Keratinocyte (primary cell): ENCODE data around the gene FCHSD1. TPM values are rescaled to one million over a fixed set of nuclear protein-coding genes. Genes with fewer than 3 reads are reported as not detected.

ENCODE experiments used
- DNase-seq: peaks from one replicate; pipeline ENCODE4 v3.0.0-alpha.2; 2011; ENCODE audit warnings: low read depth, missing footprints, low spot score
- FAIRE-seq: peaks from 2 replicates; lab custom pipeline; 2011; peaks lifted over from hg19 to GRCh38; lab: Jason Lieb, UNC
- H2AFZ ChIP-seq: 2 replicates; pipeline ENCODE4 v1.6.0; 2012; ENCODE audit warnings: low read length, control low read depth, inconsistent platforms; ENCODE audit not compliant: control insufficient read depth
- H3K27ac ChIP-seq: 2 replicates; pipeline ENCODE4 v1.5.1; 2011; ENCODE audit warnings: low read length; ENCODE audit not compliant: control insufficient read depth, insufficient read depth
- H3K27me3 ChIP-seq: 3 replicates; pipeline ENCODE4 v1.6.0; 2011; ENCODE audit warnings: low read length; ENCODE audit not compliant: control insufficient read depth, insufficient read depth; ENCODE audit errors: extremely low read depth
- H3K36me3 ChIP-seq, 2 experiments: 2 replicates in 1 of 2; 3 replicates in 1 of 2; pipeline ENCODE4 v1.5.1; 2011; ENCODE audit warnings: low read length in 2 of 2, mild to moderate bottlenecking in 1 of 2; ENCODE audit not compliant: control insufficient read depth in 2 of 2, insufficient read depth in 2 of 2; ENCODE audit errors: extremely low read depth in 1 of 2
- H3K4me1 ChIP-seq: 3 replicates; pipeline ENCODE4 v1.5.1; 2011; ENCODE audit warnings: low read length; ENCODE audit not compliant: control insufficient read depth, insufficient read depth; ENCODE audit errors: extremely low read depth
- H3K4me2 ChIP-seq: 3 replicates; pipeline ENCODE4 v1.6.0; 2011; ENCODE audit warnings: low read depth, low read length; ENCODE audit not compliant: control insufficient read depth, insufficient read depth; ENCODE audit errors: extremely low read depth
- H3K4me3 ChIP-seq, 3 experiments: fragments of 200-600 bp in 1 of 3; sonication (generic) in 1 of 3; 2 replicates in 2 of 3; 3 replicates in 1 of 3; pipeline ENCODE4 v1.5.1; 2011 to 2016; ENCODE audit warnings: low read length in 3 of 3, mild to moderate bottlenecking in 3 of 3, control low read depth in 2 of 3, inconsistent platforms in 1 of 3, low read depth in 1 of 3, mixed read lengths in 1 of 3, mixed run types in 1 of 3, moderate library complexity in 1 of 3; ENCODE audit not compliant: control insufficient read depth in 2 of 3, insufficient read depth in 2 of 3; ENCODE audit errors: extremely low read depth in 1 of 3
- H3K79me2 ChIP-seq: 2 replicates; pipeline ENCODE4 v1.6.0; 2012; ENCODE audit warnings: low read length; ENCODE audit not compliant: control insufficient read depth, insufficient read depth
- H3K9ac ChIP-seq: 3 replicates; pipeline ENCODE4 v1.6.0; 2011; ENCODE audit warnings: low read length; ENCODE audit not compliant: control insufficient read depth, insufficient read depth; ENCODE audit errors: extremely low read depth
- H3K9me1 ChIP-seq: 3 replicates; pipeline ENCODE4 v1.6.0; 2011; ENCODE audit warnings: low read length; ENCODE audit not compliant: control insufficient read depth, insufficient read depth; ENCODE audit errors: extremely low read depth
- H3K9me3 ChIP-seq: 2 replicates; pipeline ENCODE4 v1.5.1; 2012; ENCODE audit warnings: low read depth, low read length; ENCODE audit not compliant: control insufficient read depth
- H4K20me1 ChIP-seq: 3 replicates; pipeline ENCODE4 v1.6.0; 2011; ENCODE audit warnings: low read length; ENCODE audit not compliant: control insufficient read depth, insufficient read depth; ENCODE audit errors: extremely low read depth
- CTCF ChIP-seq, 3 experiments: IDR thresholded peaks in 1 of 3; conservative IDR thresholded peaks in 1 of 3; optimal IDR thresholded peaks in 1 of 3; 2 replicates in 2 of 3; 3 replicates in 1 of 3; pipeline versions ENCODE3 to v1.5.1; 2011; ENCODE audit warnings: low read length in 3 of 3, mild to moderate bottlenecking in 3 of 3, moderate library complexity in 2 of 3, control low read depth in 1 of 3, inconsistent platforms in 1 of 3; ENCODE audit not compliant: insufficient read depth in 2 of 3; ENCODE audit errors: extremely low read depth in 1 of 3
- EZH2 ChIP-seq: IDR thresholded peaks from one replicate; pipeline ENCODE4 v1.6.1; 2012; ENCODE audit warnings: inconsistent platforms, mild to moderate bottlenecking, low read length, moderate library complexity
- dilution Hi-C: fragments of 300-500 bp; cut with MboI; formaldehyde crosslinking; loops from one replicate; pipeline ENCODE4 v1.7.0; 2020; ENCODE audit warnings: low sequenced_read_pairs; ENCODE audit not compliant: extremely low pct_ligation_motif_present
- polyA plus RNA-seq, 5 experiments: library from polyadenylated mRNA; depleted of rRNA in 3 of 5; stranded (reverse) in 3 of 5; stranded (forward) in 1 of 5; unstranded in 1 of 5; fragments of >200 nt; gene quantifications; 1 replicate in 1 of 5; 2 replicates in 3 of 5; 3 replicates in 1 of 5; pipeline versions ENCODE4 v1.2.1 to v1.2.3, GENCODE V29; 2011 to 2012; ENCODE audit warnings: missing spikeins in 2 of 5, low read depth in 1 of 5, low replicate concordance in 1 of 5

The FCHSD1 gene
- polyA plus RNA-seq, 1 donor (not counting 4 experiments of a cell fraction or from before 2014, with no cell fraction given) = 13.5 TPM

- H3K27ac ChIP-seq = no peak overlapping the region
- no peak overlapping the region for H3K9ac ChIP-seq
- no peaks in the 10 kb centered on the region for H3K27me3 ChIP-seq
- no peak overlapping the region for H3K4me3 ChIP-seq
- FAIRE-seq (no peak), DNase-seq (no peak)
- TF ChIP-seq CTCF (optimal IDR thresholded peaks at IDR 0.05 in 1 of 3, IDR thresholded peaks at IDR 0.05 in 1 of 3, conservative IDR thresholded peaks at IDR 0.05 in 1 of 3; ENCODE audit: extremely low read depth in 1 of 3, insufficient read depth in 2 of 3, low read length in 3 of 3) (no peak), EZH2 (no peak)
- H2AFZ ChIP-seq = no peak overlapping the region
- dilution Hi-C loops = no loop called here
- H3K36me3 ChIP-seq = peaks cover 0 to 17% of the 10 kb centered on the region in 2 experiments
- H3K79me2 ChIP-seq = peaks cover 73% of the 10 kb centered on the region
- H3K4me1 ChIP-seq = peaks cover 3% of the 10 kb centered on the region
- H3K9me1 ChIP-seq = no peaks in the 10 kb centered on the region
- H3K9me3 ChIP-seq = no peaks in the 10 kb centered on the region
- peaks cover 4% of the 10 kb centered on the region for H4K20me1 ChIP-seq
- H3K4me2 ChIP-seq = no peak overlapping the region
Measured at GRCh38 chr5:141590127-141590526, 61.1 kb downstream of the FCHSD1 start.

Other genes starting within 250 kb of the FCHSD1 start
- 0.24 to 0.35 TPM (median 0.28 TPM) in 3 replicates for gene PCDHGA9, start 248.6 kb downstream of the FCHSD1 start, polyA plus RNA-seq
- gene PCDHGB6, start 243.4 kb downstream of the FCHSD1 start, polyA plus RNA-seq = 0.19 to 0.30 TPM (median 0.23 TPM) in 3 replicates
- gene PCDHGA10, start 238.4 kb downstream of the FCHSD1 start, polyA plus RNA-seq = 1.3 to 1.8 TPM (median 1.6 TPM) in 3 replicates
- 0.66 to 1.1 TPM (median 0.69 TPM) in 3 replicates for gene PCDHGB7, start 233.7 kb downstream of the FCHSD1 start, polyA plus RNA-seq
- 1.4 to 2.5 TPM (median 1.4 TPM) in 3 replicates for gene PCDHGA11, start 230.4 kb downstream of the FCHSD1 start, polyA plus RNA-seq
- 0.69 to 1.9 TPM (median 1.0 TPM) in 3 replicates for gene PCDHGA12, start 220.9 kb downstream of the FCHSD1 start, polyA plus RNA-seq
- gene PCDHGC3, start 175.5 kb downstream of the FCHSD1 start, polyA plus RNA-seq = 9.8 to 45.1 TPM (median 15.2 TPM) in 3 replicates
- gene PCDHGC4, start 166.4 kb downstream of the FCHSD1 start, polyA plus RNA-seq = 0.12 to 0.15 TPM (median 0.13 TPM) in 3 replicates
- gene PCDHGC5, start 162.3 kb downstream of the FCHSD1 start, polyA plus RNA-seq = 0.77 to 1.6 TPM (median 1.5 TPM) in 3 replicates
- gene DIAPH1, start 32.4 kb downstream of the FCHSD1 start, polyA plus RNA-seq = 64.7 to 130 TPM (median 72.0 TPM) in 3 replicates
- gene HDAC3, start 14.6 kb downstream of the FCHSD1 start, polyA plus RNA-seq = 93.6 to 97.4 TPM (median 96.0 TPM) in 3 replicates
- gene RELL2, start 14.4 kb downstream of the FCHSD1 start, polyA plus RNA-seq = 8.9 to 11.1 TPM (median 10.2 TPM) in 3 replicates
- 1.3 to 2.4 TPM (median 1.3 TPM) in 3 replicates for gene ARAP3, start 30.8 kb upstream of the FCHSD1 start, polyA plus RNA-seq
- 10.0 to 19.9 TPM (median 14.2 TPM) in 3 replicates for gene PCDH1, start 227.0 kb upstream of the FCHSD1 start, polyA plus RNA-seq